Keratinocyte (primary cell): ENCODE results near the gene HES3.

ENCODE experiments used
- CTCF ChIP-seq, 3 experiments: IDR thresholded peaks in 1 of 3; conservative IDR thresholded peaks in 1 of 3; optimal IDR thresholded peaks in 1 of 3; 2 replicates in 2 of 3; 3 replicates in 1 of 3; pipeline versions ENCODE3 to v1.5.1; 2011; ENCODE audit warnings: low read length in 3 of 3, mild to moderate bottlenecking in 3 of 3, moderate library complexity in 2 of 3, control low read depth in 1 of 3, inconsistent platforms in 1 of 3; ENCODE audit not compliant: insufficient read depth in 2 of 3; ENCODE audit errors: extremely low read depth in 1 of 3
- EZH2 ChIP-seq: IDR thresholded peaks from one replicate; pipeline ENCODE4 v1.6.1; 2012; ENCODE audit warnings: inconsistent platforms, mild to moderate bottlenecking, low read length, moderate library complexity

GRCh38 chr1:6248161-6248776 is 4.3 kb downstream of the HES3 start:
- TF ChIP-seq CTCF (optimal IDR thresholded peaks at IDR 0.05 in 1 of 3, IDR thresholded peaks at IDR 0.05 in 1 of 3, conservative IDR thresholded peaks at IDR 0.05 in 1 of 3; ENCODE audit: extremely low read depth in 1 of 3, insufficient read depth in 2 of 3, low read length in 3 of 3) (no peak), EZH2 (no peak)
